Umbilical cord (tissue), 2 donors: Measurements from ENCODE around the gene MARCHF4. TPM values are rescaled to one million over a fixed set of nuclear protein-coding genes. Genes with fewer than 3 reads are reported as not detected.

Source experiments
- DNase-seq: peaks from one replicate; pipeline ENCODE4 v3.0.0-alpha.2; 2015; ENCODE audit warnings: low spot score
- total RNA-seq: library from RNA; depleted of rRNA; stranded (reverse); fragments of >200 nt; gene quantifications from one replicate; pipeline ENCODE4 v1.2.3, GENCODE V29; 2014; ENCODE audit warnings: low replicate concordance; ENCODE audit not compliant: insufficient read depth

Gene MARCHF4, protein sequence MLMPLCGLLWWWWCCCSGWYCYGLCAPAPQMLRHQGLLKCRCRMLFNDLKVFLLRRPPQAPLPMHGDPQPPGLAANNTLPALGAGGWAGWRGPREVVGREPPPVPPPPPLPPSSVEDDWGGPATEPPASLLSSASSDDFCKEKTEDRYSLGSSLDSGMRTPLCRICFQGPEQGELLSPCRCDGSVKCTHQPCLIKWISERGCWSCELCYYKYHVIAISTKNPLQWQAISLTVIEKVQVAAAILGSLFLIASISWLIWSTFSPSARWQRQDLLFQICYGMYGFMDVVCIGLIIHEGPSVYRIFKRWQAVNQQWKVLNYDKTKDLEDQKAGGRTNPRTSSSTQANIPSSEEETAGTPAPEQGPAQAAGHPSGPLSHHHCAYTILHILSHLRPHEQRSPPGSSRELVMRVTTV
- total RNA-seq, result 1.9 TPM

GRCh38 chr2:216371721-216372702, at the start of gene MARCHF4:
TSS of gene MARCHF4 (minus strand) at chr2:216372483. CDS start at chr2:216370260, 2,223 bp downstream.
- peak; percentile 73 for DNase-seq

DNA sequence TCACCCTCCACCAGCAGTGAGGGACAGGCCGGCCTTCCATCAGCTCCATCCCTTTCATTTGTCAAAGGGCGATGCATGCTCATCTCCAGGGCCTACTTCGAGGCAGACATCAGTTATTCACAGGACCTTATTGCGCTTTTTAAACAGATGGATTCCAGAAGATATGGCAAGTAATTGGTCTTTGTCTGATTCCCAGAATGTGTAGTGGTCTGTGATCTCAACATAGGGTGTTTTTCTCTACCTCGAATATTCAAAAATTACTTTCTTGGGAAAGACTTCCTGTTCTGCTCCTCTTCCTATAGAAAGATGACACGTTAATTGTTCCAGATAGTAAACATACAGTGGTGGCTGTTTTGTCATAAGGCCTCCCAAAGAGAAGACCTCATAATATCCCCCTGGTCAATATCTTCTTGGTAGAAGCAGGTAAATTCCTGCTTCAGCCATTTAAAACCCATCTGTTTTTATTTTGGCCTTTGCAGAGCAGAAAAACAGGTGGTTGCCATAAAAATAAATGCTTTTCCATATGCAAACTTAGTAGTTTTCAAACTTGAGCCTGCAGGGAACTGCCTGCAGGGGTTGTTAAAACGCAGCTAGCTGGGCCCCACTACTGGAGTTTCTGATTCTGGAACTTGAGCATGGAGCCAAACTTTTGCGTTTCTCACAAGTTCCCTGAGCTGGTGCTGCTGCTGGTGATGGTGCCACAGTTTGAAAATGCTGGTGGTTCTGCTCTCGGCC, 48.3 kb upstream of the MARCHF4 start:
- no peak for DNase-seq

- DNase-seq, result no peak
These were observed 46.7 kb upstream of the MARCHF4 start for GRCh38 chr2:216418981-216419380.

DNA sequence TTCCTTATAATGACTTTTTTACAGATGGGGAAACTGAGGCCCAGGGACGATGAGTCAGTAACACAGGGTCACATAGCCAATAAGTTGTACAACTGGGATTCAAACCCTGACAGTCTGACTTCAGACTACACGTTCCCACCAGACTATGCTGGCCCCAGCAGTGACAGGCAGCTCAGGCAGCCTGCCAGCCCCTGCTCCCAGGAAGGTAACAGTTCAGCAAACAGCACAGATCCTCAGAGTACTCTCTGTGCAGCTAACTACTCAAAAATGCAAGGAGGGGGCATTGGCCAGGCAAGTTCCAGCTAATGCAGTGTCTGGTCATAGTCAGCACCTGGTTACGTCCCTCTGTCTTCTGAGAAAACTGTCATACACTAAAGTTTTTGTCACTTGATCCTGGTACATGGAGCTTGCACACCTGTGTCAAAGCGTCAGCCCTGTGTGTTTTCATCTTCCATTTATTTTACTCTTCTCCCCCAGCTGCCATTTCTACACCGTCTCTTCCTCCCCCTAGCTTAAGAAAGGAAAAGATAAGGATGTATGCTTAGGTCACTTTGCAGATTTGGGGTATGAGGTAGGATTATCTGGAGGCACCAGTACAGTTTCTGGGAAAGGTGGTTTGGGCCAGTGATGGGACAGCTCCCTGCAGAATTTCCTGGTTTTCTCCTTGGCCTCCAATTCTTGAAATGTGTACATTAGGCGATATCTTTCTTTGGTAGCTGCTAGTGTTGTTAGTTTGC, 44.5 kb upstream of the MARCHF4 start:
- DNase-seq, result no peak

DNA sequence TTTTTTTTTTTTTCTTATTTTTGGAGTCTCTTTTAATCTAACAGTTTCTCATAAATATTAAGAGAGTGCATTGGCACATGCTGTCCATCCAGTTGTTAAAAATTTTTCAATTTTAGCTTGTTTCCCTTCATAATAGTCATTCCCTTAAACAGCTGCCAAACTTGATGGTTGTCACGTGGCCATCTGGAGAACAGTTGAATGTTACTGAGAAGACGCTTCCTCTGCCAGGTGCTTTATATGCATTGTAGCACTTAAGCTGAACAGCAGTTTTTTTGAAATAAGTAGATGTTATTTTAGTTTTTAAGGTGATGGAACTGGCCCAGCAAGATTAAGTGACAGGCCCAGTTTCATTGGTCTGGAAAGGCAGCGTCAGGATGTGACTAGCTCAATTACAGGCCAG, 43.3 kb upstream of the MARCHF4 start:
- DNase-seq, result no peak

DNA sequence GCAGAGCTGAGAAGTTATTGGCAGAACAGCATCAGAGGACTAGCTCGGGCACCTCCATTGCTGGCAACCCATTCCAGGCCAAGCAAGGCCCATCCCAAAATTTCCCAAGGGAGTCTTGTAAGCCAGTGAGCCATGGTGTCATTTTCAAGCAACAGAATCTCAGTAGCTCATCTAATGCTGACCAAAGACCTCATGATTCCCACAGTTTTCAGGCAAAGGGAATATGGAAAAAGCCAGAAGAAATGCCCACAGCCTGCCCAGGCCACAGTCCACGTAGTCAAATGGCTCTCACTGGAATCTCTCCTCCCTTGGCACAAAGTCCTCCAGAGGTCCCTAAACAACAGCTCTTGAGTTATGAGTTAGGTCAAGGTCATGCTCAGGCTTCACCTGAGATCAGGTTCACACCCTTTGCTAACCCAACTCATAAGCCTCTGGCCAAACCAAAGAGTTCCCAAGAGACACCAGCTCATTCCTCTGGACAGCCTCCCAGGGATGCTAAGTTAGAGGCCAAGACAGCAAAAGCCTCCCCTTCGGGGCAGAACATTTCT, 42.6 kb upstream of the MARCHF4 start:
- DNase-seq, result no peak

DNA sequence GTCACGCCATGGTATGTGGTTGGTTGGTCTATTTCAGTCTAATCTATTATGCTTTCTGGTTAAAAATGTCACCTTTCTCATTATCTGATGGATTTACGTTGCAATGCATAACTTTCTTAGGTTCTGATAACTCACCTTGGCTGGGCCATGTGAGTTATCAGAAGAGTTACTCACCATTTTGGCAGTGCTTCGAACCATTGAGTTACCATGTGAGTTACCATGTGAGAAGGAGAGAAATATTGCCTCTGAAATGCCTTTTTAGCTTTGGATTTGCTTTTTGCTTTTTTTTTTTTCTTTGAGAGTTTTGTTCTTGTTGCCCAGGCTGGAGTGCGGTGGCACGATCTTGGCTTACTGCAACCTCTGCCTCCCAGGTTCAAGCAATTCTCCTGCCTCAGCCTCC, 41.6 kb upstream of the MARCHF4 start:
- no peak for DNase-seq

DNA sequence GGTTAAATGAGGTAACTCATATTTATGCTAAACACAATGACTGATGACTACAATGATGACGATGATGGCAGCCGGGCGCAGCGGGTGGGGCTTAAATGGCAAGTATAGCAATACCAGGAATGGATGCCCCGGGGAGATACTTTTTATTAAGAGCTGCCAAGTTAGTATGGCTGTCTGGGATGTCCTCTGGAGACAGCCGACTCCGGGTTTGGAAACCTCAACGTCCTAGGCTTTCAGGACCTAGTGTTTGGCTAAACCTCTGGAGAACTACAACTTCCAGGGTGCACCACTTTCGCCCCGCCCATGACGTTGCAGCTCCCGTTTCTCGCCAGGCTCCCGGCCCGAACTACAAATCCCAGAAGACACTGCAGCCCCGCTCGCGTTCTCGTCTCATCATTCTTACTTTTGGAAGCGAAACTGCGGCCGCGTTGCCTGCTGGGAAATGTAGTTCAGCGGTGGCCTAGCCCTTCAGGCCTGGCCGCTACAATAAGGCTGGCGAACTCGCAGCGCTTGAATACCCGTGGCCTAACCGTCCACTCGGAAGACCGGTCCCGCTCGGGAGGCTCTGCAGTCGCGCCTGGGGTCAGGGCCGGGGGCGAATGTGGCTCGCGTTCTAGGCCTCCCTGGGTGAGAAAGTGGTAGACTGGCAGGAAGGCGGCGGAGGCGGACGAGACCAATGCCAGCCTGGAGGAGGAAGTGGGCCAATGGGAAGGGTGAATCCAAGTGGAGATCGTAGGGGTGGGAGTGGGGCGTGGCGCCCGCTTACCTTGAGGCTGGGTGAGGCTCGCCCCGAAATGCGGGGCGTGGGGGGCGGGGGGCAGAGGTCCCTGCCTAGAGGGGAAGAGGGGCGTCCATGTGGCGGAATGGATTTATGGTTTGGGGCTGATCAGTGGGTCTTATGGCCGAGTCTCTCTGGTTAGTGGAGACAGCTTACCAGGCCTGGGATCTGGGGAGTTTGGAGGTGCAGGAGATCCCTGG, 40.0 kb upstream of the MARCHF4 start, which contains the start of gene SMARCAL1:
SMARCAL1 (plus strand) TSS at position 463 of the 978 bp plus-strand sequence. CDS start 2,221 bp downstream, outside the sequence.
- peak; percentile 100 for DNase-seq

DNA sequence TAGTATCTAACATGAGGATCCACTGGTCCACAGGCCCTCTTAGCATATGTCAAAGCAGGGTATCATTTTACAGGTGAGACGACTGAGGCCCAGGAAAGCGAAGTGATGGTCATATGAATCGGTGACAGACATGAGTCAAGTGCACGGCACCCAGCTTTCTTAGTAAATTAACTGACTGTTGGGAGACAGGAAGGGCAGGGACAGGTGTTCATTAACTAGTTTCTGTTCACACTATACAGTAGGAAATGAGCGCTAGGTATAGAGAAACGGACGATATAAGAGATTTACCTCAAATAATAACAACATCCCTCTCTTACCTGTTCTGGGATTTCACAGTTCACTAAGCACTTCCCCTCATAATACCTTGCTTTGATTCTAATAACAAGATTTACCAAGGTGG, 38.3 kb upstream of the MARCHF4 start:
- DNase-seq, result no peak

- DNase-seq, result no peak
These were observed 36.4 kb upstream of the MARCHF4 start for GRCh38 chr2:216408426-216409290.

- no peak for DNase-seq
These were observed 34.5 kb upstream of the MARCHF4 start for GRCh38 chr2:216406826-216407225.

DNA sequence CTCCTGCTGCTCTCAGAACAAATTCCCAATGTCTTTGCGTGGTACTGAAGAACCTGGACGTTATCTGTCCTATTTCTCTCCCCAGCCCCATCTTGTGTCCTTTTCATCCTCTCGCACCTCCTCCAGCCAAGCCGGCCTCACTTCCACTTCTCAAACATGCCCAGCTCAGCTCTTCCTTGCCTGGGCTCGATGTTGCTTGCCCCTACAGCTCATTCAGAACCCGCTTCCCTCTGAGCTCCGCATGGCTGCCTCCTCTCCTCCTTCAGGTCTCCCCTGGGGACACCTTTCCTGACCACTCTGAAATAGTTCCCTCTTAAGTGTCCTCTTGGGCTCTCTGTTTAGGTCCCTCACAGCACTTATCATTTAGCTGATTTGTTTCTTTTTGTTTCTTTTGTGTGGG, 33.3 kb upstream of the MARCHF4 start:
- no peak for DNase-seq

- DNase-seq, result no peak
These were observed 31.8 kb upstream of the MARCHF4 start for GRCh38 chr2:216404010-216404618.

DNA sequence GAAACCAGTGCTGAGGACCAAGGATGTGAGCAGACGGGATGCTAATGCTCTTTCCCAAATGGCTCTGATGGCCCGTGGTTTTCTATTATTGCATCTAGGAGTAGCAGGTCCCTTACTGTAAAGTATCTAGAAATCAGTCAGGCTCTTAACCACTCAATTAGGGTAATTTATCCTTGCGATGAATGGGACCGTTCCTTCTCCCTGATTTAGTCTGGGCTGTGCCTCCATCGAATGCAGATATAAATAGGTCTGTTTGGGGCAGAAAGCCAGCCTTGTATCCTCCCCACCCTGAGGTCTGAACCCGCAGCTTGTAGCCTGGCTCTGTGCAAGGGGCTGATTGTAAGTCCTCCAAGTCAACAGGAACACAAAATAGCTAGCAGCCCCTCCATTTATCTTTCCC, 30.5 kb upstream of the MARCHF4 start:
- DNase-seq, result no peak

GRCh38 chr2:216399621-216400020, 27.3 kb upstream of the MARCHF4 start:
- no peak for DNase-seq

DNA sequence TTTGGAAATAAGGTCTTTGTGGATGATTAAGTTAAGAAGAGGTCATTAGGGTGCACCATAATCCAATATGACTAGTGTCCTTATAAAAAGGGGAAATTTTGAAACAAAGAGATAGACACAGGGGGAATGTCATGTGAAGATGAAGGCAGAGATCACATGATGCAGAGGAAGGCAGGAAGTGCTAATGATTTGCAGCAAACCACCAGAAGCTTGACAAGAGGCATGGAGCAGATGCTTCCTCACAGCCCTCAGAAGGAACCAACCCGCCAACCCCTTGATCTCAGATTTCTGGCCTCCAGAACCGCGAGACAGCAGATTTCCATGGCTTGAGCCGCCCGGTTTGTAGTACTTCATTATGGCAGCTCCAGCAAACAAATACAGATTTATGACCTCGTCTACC, 22.6 kb upstream of the MARCHF4 start:
- no peak for DNase-seq

DNA sequence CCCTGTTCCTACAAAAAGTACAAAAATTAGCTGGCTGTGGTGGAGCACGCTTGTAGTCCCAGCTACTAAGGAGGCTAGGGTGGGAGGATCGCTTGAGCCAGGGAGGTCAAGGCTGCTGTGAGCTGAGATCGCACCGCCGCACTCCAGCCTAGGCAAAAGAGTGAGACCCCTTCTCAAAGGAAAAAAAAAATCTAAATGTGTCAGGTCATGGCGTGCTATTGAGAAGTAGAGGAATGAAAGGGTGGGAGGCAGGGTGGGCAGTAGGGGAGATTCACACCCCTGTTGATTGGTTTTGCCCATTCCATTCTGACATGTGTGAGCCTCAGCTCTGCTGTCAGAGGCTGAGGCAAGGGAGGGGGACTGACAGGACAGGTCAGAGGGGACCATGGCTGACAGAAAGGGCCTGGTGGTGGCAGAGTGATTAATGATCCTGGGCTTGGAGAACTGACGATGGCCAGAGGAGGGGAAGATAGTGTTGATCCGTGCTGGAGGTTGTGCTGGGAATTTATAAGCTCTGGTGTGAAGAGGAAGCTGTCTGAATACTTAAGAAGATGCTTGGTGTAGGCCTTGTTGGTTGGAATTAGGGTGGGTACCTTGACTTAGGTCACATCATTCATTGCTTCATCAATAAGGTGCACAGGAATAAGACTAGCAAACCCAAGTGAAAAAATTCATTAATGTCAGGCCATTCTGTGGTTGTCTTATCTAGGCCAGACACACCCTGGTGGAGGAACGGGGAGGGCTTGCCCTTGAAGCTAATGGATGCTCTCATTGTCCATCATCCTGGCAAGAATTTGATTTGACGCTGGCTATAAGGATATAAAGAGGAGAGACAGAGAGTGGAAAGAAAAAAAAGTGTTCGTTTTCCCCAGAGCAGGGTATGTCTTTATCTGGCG, 20.9 kb upstream of the MARCHF4 start:
- DNase-seq, result no peak
